Gastroesophageal sphincter (tissue), 3 donors: ENCODE data around the gene TARS1.

Experiments used
- CTCF ChIP-seq, 4 experiments: fragments of 200-600 bp in 2 of 4; fragments of 450-650 bp in 2 of 4; sonication (generic) in 1 of 4; IDR thresholded peaks; one replicate each; pipeline ENCODE4 v1.5.1; 2017 to 2019; ENCODE audit warnings: antibody characterized with exemption in 4 of 4, mild to moderate bottlenecking in 2 of 4, moderate library complexity in 2 of 4
- POLR2A ChIP-seq, 2 donors: fragments of 450-650 bp; IDR thresholded peaks; one replicate each; pipeline ENCODE4 v1.6.1; 2017; ENCODE audit warnings: antibody characterized with exemption in 2 of 2, mild to moderate bottlenecking in 2 of 2, moderate library complexity in 1 of 2
- POLR2AphosphoS5 ChIP-seq: sonication (generic); formaldehyde crosslinking; IDR thresholded peaks from one replicate; pipeline ENCODE4 v1.6.1; 2017; ENCODE audit warnings: antibody characterized with exemption

GRCh38 chr5:33432656-33433055 is 8.1 kb upstream of the TARS1 start:
- TF ChIP-seq CTCF (IDR thresholded peaks at IDR 0.05), result no peak
- TF ChIP-seq POLR2AphosphoS5, result no peak
- TF ChIP-seq POLR2A (IDR thresholded peaks at IDR 0.05), result no peak
